Measurements from ENCODE around the gene IRAK1BP1. TPM values are rescaled to one million over a fixed set of nuclear protein-coding genes. Genes with fewer than 3 reads are reported as not detected.

IRAK1BP1 gene
- total RNA-seq, 1 experiment from 2014 or later = 6.6 TPM

GRCh38 chr6:78835817-78836216 is 31.5 kb upstream of the IRAK1BP1 start:
- peak; percentile 10 for DNase-seq (ENCODE audit: low spot score)
- TF ChIP-seq EZH2 (IDR thresholded peaks at IDR 0.05; ENCODE audit: borderline replicate concordance, low read depth, low read length, poor library complexity, severe bottlenecking) = no peak
- peak; percentile 30; the same call in 1 of the 2 replicates for TF ChIP-seq CTCF (conservative IDR thresholded peaks at IDR 0.05; ENCODE audit: low read depth, low read length)
- Histone ChIP-seq H3K4me1 (ENCODE audit: insufficient read depth, low read length, poor library complexity, severe bottlenecking) (no peaks in the 10 kb centered on the region), H3K27ac (ENCODE audit: low read depth, low read length, poor library complexity, severe bottlenecking) (no peak overlapping the region), H3K9me3 (ENCODE audit: low read depth, low read length, poor library complexity, severe bottlenecking) (no peaks in the 10 kb centered on the region), H3K36me3 (ENCODE audit: insufficient read depth, low read length, poor library complexity, severe bottlenecking) (no peaks in the 10 kb centered on the region), H3K27me3 (replicated peaks; ENCODE audit: insufficient read depth, low read depth, low read length, poor library complexity) (no peaks in the 10 kb centered on the region), H3K4me3 (ENCODE audit: low read depth, low read length, poor library complexity, severe bottlenecking) (no peak overlapping the region)
- CTCF ChIA-PET = no interaction called here
- BruUV-seq (replicated peaks) = no TSS peak
- POLR2A ChIA-PET (ENCODE audit: low non-redundant PET) = no interaction called here
- intact Hi-C loops (cut with micrococcal nuclease; ENCODE audit: unreplicated experiment) = no loop called here

GRCh38 chr6:78836598-78836997 is 30.8 kb upstream of the IRAK1BP1 start:
- BruUV-seq (replicated peaks) = no TSS peak
- intact Hi-C loops (cut with micrococcal nuclease; ENCODE audit: unreplicated experiment) = no loop called here
- no peaks in the 10 kb centered on the region for H3K4me1 ChIP-seq (ENCODE audit: insufficient read depth, low read length, poor library complexity, severe bottlenecking)
- no peaks in the 10 kb centered on the region for H3K27me3 ChIP-seq (replicated peaks; ENCODE audit: insufficient read depth, low read depth, low read length, poor library complexity)
- H3K36me3 ChIP-seq (ENCODE audit: insufficient read depth, low read length, poor library complexity, severe bottlenecking) = no peaks in the 10 kb centered on the region
- DNase-seq (ENCODE audit: low spot score) = no peak
- ChIA-PET CTCF (no interaction called here), POLR2A (ENCODE audit: low non-redundant PET) (no interaction called here)
- H3K4me3 ChIP-seq (ENCODE audit: low read depth, low read length, poor library complexity, severe bottlenecking) = no peak overlapping the region
- H3K9me3 ChIP-seq (ENCODE audit: low read depth, low read length, poor library complexity, severe bottlenecking) = no peaks in the 10 kb centered on the region
- TF ChIP-seq CTCF (conservative IDR thresholded peaks at IDR 0.05; ENCODE audit: low read depth, low read length) (no peak), EZH2 (IDR thresholded peaks at IDR 0.05; ENCODE audit: borderline replicate concordance, low read depth, low read length, poor library complexity, severe bottlenecking) (no peak)
- no peak overlapping the region for H3K27ac ChIP-seq (ENCODE audit: low read depth, low read length, poor library complexity, severe bottlenecking)

GRCh38 chr6:78841111-78841510 is 26.2 kb upstream of the IRAK1BP1 start:
- Histone ChIP-seq H3K4me1 (ENCODE audit: insufficient read depth, low read length, poor library complexity, severe bottlenecking) (no peaks in the 10 kb centered on the region), H3K27ac (ENCODE audit: low read depth, low read length, poor library complexity, severe bottlenecking) (no peak overlapping the region), H3K9me3 (ENCODE audit: low read depth, low read length, poor library complexity, severe bottlenecking) (no peaks in the 10 kb centered on the region), H3K4me3 (ENCODE audit: low read depth, low read length, poor library complexity, severe bottlenecking) (no peak overlapping the region), H3K27me3 (replicated peaks; ENCODE audit: insufficient read depth, low read depth, low read length, poor library complexity) (no peaks in the 10 kb centered on the region), H3K36me3 (ENCODE audit: insufficient read depth, low read length, poor library complexity, severe bottlenecking) (no peaks in the 10 kb centered on the region)
- ChIA-PET POLR2A (ENCODE audit: low non-redundant PET) (no interaction called here), CTCF (no interaction called here)
- no TSS peak for BruUV-seq (replicated peaks)
- intact Hi-C loops (cut with micrococcal nuclease; ENCODE audit: unreplicated experiment) = loop anchor here (10.0 kb wide), 1 partner anchor 624 kb away; no protein-coding TSS in a partner anchor
- TF ChIP-seq CTCF (conservative IDR thresholded peaks at IDR 0.05; ENCODE audit: low read depth, low read length) = no peak
- no peak for TF ChIP-seq EZH2 (IDR thresholded peaks at IDR 0.05; ENCODE audit: borderline replicate concordance, low read depth, low read length, poor library complexity, severe bottlenecking)
- no peak for DNase-seq (ENCODE audit: low spot score)

Measured in A673 (cell line).